B cell (primary cell): Measurements from ENCODE around the gene ZIC2.

Experiments
- EZH2 ChIP-seq: IDR thresholded peaks from 2 replicates; pipeline ENCODE4 v1.6.1; 2012; ENCODE audit warnings: borderline replicate concordance, low read depth, mild to moderate bottlenecking, moderate library complexity, low read length; ENCODE audit not compliant: insufficient read depth, poor library complexity, severe bottlenecking
- TF ChIP-seq, protein P1 (sequence below): fragments of 200-600 bp; IDR thresholded peaks from one replicate; pipeline ENCODE4 v1.8.0; 2022; ENCODE audit warnings: antibody characterized with exemption, mild to moderate bottlenecking

DNA sequence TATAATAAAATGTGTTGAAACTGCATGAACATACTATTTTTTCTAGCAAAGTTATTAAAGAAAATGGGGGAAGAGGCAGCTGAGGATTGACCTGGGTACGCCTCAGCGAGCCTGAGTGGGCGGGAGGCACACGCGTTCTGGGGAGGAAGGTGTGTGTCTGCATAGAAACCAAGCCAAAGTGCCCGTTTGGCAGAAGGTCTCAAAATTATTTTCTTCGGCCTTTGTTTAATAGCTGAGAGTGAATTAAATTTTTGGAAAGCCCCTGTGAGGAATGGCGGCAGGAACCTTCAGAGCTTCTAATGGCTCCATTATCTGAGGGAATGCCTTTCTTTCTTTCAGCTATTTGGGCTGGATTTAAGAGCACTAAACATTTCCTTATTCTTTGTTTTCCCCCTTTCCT is 5.2 kb downstream of the ZIC2 start:
- TF ChIP-seq, protein P1, sequence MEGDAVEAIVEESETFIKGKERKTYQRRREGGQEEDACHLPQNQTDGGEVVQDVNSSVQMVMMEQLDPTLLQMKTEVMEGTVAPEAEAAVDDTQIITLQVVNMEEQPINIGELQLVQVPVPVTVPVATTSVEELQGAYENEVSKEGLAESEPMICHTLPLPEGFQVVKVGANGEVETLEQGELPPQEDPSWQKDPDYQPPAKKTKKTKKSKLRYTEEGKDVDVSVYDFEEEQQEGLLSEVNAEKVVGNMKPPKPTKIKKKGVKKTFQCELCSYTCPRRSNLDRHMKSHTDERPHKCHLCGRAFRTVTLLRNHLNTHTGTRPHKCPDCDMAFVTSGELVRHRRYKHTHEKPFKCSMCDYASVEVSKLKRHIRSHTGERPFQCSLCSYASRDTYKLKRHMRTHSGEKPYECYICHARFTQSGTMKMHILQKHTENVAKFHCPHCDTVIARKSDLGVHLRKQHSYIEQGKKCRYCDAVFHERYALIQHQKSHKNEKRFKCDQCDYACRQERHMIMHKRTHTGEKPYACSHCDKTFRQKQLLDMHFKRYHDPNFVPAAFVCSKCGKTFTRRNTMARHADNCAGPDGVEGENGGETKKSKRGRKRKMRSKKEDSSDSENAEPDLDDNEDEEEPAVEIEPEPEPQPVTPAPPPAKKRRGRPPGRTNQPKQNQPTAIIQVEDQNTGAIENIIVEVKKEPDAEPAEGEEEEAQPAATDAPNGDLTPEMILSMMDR: no peak
- no peak for TF ChIP-seq EZH2
